Effector CD4-positive, alpha-beta T cell (primary cell): Measurements from ENCODE around the gene KIF4A.

Source experiments
- DNase-seq: peaks from one replicate; pipeline ENCODE4 v3.0.0-alpha.2; 2020

The KIF4A gene

DNA sequence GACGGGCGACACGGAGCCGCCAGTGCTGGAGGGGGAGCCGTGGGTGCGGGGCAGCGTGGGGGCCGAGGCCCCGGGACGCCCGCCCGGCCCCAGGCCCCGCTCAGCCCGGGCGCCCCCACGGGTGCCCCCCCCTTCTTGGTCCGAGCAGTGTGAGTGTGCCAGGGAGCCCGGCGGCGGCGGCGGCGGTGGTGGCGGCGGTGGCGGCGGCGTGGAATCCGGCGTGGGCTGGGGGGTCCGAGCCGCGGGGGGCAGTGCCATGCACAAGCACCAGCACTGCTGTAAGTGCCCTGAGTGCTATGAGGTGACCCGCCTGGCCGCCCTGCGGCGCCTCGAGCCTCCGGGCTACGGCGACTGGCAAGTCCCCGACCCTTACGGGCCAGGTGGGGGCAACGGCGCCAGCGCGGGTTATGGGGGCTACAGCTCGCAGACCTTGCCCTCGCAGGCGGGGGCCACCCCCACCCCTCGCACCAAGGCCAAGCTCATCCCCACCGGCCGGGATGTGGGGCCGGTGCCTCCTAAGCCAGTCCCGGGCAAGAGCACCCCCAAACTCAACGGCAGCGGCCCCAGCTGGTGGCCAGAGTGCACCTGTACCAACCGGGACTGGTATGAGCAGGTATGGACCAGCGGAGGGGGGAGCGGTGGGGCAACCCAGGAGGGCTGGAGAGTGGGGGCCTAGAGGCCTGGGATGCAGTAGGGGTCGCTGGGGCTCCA lies 155.2 kb downstream of the KIF4A start:
- DNase-seq: no peak

DNA sequence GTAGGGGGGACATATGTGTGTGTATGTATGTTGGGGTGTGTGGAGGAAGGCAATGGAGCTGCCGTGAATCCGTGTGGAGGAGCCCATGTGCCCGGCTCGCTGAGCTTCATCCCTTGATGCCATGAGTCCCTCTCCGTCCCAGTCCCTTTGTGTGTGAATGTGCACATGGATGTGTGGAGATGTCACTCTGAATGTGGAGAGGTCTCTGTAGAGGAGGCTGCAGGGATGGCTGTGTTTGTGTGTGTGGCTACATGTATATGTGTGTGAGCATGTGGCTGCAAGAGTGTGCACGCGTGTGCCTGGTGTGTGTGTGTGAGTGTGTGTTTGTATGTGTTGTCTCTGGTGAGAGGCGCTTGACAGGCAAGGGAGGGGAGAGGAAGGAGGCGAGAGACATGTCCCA lies 156.0 kb downstream of the KIF4A start:
- DNase-seq: no peak

GRCh38 chrX:70446380-70447350 lies 156.8 kb downstream of the KIF4A start:
- no peak for DNase-seq

DNA sequence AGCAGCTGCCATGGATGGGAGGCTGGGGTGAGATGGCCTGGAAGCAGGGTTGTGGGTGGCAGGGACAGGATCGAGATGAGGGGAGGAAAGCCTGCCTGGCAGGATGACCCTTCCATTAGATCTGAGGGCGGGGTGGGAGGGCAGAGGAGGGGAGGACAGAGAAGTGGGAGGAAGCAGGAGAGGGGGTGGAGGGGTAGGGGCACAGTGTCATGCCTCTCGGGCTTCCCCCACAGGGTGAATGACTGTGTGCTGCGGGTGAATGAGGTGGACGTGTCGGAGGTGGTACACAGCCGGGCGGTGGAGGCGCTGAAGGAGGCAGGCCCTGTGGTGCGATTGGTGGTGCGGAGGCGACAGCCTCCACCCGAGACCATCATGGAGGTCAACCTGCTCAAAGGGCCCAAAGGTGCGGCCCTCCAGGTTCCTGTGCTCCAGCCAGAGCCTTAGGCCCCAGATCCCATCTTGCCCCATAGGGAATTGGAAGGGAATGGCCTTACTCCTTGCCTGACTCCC lies 159.6 kb downstream of the KIF4A start:
- DNase-seq: no peak

DNA sequence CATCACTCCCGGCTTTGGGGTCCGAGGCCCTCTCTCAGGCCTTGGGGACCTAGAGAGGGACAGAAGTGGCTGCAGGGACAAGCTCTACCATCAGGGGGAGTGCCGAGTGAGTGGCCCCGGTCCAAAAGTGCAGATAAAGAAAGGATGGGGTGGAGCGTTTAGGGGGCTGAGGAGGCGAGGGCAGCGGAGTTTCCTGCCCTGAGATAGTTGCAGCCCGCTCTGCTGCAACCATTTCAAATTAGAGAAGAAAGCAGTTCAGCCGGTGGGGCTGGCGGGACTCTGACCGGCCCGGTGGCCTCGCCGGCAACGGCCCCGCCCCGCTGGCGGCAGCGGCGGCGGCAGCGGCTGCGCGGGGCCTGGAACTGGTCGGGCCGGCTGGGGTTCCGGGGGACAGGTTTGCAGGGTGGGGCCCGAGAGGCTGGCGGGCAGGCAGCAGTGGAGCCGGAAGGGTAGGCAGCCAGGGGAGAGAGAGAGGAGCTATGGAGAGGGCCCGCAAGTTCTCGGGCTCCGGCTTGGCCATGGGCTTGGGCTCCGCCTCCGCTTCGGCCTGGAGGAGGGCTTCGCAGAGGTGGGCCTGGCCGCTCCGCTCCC lies 162.3 kb downstream of the KIF4A start:
- peak; percentile 31 for DNase-seq

GRCh38 chrX:70453024-70453618 lies 163.2 kb downstream of the KIF4A start:
- no peak for DNase-seq

- peak; percentile 67 for DNase-seq
Measured at GRCh38 chrX:70454441-70455365, 164.8 kb downstream of the KIF4A start.

DNA sequence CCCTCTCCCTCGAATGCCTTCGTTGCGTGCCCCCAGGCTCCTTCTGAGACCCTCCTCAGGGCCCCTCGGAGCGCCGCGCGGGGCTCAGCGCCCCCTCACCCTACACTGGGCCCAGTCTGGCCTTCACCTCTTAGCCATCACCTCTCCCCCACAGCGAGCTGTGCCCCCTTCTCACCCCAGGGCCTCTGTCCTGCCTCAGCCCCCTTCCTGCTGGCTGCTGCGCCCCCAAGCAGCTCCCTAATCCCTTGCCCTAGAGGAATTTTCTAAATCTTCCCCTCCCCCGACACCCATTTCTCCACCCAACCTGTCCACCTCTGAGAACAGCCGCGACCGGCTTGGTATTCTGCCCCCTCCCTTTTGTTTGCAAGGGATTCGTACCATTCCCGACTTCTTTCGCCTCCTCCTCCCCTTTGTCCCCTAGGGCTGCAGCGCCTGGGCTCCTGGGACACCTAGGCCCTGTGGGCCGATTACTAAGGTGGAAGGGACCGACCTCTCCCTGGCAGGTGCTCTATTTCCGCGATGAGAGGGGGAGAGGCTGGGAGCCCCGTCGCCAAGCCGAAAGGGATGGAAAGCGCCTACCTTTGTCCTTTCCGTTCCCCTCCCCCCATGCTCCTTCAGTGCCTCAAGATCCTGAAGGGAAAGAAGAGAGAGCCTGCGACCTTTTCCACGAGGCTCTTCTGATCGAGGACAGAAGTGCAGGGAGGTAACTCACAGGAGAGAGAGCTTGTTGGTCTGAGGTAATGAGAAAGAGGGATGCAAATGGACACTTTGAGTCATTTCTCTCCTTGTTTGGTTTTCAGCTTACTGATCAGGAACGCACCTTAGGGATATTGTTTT lies 165.7 kb downstream of the KIF4A start:
- no peak for DNase-seq

DNA sequence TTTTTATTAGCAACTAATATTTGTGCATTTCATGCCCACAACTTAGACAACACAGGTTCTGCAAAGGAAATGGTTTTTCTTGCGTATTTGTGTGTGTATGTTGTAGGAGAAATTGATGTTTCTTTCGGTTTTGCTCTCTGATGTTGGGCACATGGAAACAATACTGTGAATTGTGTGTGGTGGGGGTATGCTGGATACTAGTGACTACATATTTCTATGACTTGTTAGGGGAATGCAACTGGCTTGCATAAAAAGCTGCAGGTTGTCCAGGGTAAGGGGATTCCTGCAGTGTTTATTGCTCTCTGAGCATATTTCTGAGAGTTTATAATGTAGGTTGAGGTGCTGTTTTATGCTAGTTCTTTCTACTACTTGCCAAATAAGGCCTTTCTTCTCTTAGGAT lies 166.4 kb downstream of the KIF4A start:
- no peak for DNase-seq

- no peak for DNase-seq
Measured at GRCh38 chrX:70461026-70461425, 171.1 kb downstream of the KIF4A start.

DNA sequence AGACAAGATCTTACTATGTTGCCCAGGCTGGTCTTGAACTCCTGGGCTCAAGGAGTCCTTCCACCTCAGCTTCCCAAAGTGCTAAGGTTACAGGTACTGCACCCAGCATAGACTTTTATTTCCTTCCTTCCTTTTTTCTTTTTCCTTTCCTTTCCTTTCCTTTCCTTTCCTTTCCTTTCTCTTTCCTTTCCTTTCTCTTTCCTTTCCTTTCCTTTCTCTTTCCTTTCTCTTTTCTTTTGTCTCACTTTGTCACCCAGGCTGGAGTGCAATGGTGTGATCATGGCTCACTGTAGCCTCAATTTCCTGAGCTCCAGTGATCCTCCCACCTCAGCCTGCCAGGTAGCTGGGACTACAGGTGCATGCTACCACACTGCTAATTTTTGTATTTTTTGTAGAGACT lies 174.1 kb downstream of the KIF4A start:
- no peak for DNase-seq

- DNase-seq: no peak
Measured at GRCh38 chrX:70466968-70467367, 177.1 kb downstream of the KIF4A start.

DNA sequence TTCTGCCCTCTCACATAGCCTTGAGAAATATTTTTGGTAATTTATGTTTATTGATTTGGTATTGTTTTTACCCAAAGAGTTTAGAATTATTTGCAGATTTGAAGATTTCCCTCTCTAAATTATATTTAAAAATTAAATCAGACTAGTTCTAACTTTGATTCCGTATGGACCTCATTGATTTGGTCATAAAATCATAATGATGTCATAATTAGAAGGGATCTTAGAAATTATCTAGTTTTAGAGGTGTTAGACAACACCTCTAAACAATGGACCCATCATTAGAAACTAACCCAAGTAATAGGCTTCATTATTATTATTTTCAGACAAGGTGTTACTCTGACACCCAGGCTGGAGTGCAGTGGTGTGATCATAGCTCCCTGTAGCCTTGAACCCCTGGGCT lies 178.8 kb downstream of the KIF4A start:
- DNase-seq: no peak
